Neural cell (in vitro differentiated cells): Measurements from ENCODE around the gene FNBP1.

Experiments used
- EP300 ChIP-seq: fragments of 450-650 bp; conservative IDR thresholded peaks from 2 replicates; pipeline ENCODE4 v1.6.1; 2014; ENCODE audit warnings: antibody characterized with exemption, mild to moderate bottlenecking, moderate library complexity; ENCODE audit not compliant: poor library complexity, severe bottlenecking
- EZH2 ChIP-seq: fragments of 200-600, 300-800 bp; shearing (Covaris generic), sonication (generic); IDR thresholded peaks from 2 replicates; pipeline ENCODE4 v1.6.1; 2014; ENCODE audit warnings: antibody characterized with exemption, low read length, borderline replicate concordance, mild to moderate bottlenecking; ENCODE audit not compliant: insufficient read depth, poor library complexity, severe bottlenecking
- MXI1 ChIP-seq: fragments of 450-650 bp; conservative IDR thresholded peaks from 2 replicates; pipeline ENCODE4 v1.6.1; 2014; ENCODE audit warnings: antibody characterized with exemption, mild to moderate bottlenecking; ENCODE audit not compliant: poor library complexity, severe bottlenecking
- POLR2AphosphoS5 ChIP-seq: IDR thresholded peaks from 2 replicates; pipeline ENCODE4 v1.6.1; 2012
- RAD21 ChIP-seq: fragments of 450-650 bp; conservative IDR thresholded peaks from 2 replicates; pipeline ENCODE4 v1.6.1; 2014; ENCODE audit warnings: antibody characterized with exemption, mild to moderate bottlenecking, moderate library complexity
- TAF1 ChIP-seq: IDR thresholded peaks from 2 replicates; pipeline ENCODE4 v1.6.1; 2012; ENCODE audit warnings: low read depth
- TF ChIP-seq, protein P1 (sequence below): fragments of 450-650 bp; IDR thresholded peaks from 2 replicates; pipeline ENCODE4 v1.5.1; 2014; ENCODE audit warnings: antibody characterized with exemption, mild to moderate bottlenecking, moderate library complexity; ENCODE audit not compliant: poor library complexity, severe bottlenecking
- TF ChIP-seq, protein P2 (sequence below): IDR thresholded peaks from 2 replicates; pipeline ENCODE4 v1.6.1; 2012; ENCODE audit warnings: borderline replicate concordance

DNA sequence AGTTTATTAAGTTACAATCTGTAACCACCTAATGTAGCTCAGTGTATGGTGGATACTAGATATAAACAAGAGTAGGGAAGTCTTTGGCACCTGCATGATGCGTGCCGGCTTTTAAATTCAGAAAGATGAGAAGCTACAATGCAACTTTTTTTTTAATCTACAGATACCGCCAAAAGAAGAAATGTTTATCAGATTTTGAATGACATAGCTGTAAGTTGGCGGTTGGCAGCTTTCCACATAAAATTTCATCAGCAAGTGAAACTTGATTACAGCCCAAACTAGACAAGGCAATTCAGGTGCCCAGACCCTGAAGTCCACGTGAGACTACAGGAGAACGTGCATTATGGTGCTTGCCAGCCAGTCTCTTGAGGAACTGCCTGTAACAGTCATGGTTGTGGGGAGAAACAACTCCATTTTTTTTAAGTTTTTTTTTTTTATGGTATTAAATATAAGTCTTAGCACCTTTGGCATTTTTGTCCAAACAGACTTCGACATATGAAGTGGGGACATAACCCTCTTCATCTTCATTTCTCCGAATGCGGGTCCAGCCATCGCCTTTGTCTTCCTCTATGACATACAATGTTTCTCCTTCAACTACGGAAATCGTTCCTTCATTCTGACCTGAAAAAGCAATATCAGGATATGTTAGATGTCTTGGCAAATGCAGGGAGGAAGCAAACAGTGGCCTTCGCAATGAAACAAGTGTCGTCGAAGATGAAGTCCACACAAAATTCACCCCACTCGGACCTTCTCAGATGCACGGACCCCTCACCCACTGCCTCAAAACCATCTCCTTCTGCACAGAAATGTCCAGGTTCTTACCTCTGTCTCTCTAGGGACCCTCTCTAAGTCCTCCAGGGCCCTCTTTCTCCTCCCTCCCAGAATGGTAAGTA, 147.4 kb downstream of the FNBP1 start:
- TF ChIP-seq EP300 (no peak), TAF1 (no peak), EZH2 (no peak), POLR2AphosphoS5 (no peak), RAD21 (no peak), MXI1 (no peak)
- TF ChIP-seq, protein P1, sequence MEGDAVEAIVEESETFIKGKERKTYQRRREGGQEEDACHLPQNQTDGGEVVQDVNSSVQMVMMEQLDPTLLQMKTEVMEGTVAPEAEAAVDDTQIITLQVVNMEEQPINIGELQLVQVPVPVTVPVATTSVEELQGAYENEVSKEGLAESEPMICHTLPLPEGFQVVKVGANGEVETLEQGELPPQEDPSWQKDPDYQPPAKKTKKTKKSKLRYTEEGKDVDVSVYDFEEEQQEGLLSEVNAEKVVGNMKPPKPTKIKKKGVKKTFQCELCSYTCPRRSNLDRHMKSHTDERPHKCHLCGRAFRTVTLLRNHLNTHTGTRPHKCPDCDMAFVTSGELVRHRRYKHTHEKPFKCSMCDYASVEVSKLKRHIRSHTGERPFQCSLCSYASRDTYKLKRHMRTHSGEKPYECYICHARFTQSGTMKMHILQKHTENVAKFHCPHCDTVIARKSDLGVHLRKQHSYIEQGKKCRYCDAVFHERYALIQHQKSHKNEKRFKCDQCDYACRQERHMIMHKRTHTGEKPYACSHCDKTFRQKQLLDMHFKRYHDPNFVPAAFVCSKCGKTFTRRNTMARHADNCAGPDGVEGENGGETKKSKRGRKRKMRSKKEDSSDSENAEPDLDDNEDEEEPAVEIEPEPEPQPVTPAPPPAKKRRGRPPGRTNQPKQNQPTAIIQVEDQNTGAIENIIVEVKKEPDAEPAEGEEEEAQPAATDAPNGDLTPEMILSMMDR, result no peak
- TF ChIP-seq, protein P2, sequence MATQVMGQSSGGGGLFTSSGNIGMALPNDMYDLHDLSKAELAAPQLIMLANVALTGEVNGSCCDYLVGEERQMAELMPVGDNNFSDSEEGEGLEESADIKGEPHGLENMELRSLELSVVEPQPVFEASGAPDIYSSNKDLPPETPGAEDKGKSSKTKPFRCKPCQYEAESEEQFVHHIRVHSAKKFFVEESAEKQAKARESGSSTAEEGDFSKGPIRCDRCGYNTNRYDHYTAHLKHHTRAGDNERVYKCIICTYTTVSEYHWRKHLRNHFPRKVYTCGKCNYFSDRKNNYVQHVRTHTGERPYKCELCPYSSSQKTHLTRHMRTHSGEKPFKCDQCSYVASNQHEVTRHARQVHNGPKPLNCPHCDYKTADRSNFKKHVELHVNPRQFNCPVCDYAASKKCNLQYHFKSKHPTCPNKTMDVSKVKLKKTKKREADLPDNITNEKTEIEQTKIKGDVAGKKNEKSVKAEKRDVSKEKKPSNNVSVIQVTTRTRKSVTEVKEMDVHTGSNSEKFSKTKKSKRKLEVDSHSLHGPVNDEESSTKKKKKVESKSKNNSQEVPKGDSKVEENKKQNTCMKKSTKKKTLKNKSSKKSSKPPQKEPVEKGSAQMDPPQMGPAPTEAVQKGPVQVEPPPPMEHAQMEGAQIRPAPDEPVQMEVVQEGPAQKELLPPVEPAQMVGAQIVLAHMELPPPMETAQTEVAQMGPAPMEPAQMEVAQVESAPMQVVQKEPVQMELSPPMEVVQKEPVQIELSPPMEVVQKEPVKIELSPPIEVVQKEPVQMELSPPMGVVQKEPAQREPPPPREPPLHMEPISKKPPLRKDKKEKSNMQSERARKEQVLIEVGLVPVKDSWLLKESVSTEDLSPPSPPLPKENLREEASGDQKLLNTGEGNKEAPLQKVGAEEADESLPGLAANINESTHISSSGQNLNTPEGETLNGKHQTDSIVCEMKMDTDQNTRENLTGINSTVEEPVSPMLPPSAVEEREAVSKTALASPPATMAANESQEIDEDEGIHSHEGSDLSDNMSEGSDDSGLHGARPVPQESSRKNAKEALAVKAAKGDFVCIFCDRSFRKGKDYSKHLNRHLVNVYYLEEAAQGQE, result no peak
